Neutrophil (primary cell): Measurements from ENCODE around the gene PPFIBP1.

ENCODE experiments used
- H3K27ac ChIP-seq: fragments of 200-600 bp; sonication (generic); 2 replicates; pipeline ENCODE4 v1.5.1; 2016; ENCODE audit warnings: mild to moderate bottlenecking, moderate library complexity
- H3K27me3 ChIP-seq: fragments of 200-600 bp; sonication (generic); 2 replicates; pipeline ENCODE4 v1.6.0; 2016; ENCODE audit warnings: mild to moderate bottlenecking
- H3K36me3 ChIP-seq: fragments of 200-600 bp; sonication (generic); 2 replicates; pipeline ENCODE4 v1.5.1; 2017
- H3K4me1 ChIP-seq, 2 experiments: fragments of 200-600 bp in 1 of 2; sonication (generic) in 1 of 2; 1 replicate in 1 of 2; 2 replicates in 1 of 2; pipeline versions ENCODE4 v1.5.1 to v1.6.1; 2013 to 2016; ENCODE audit warnings: low read depth in 1 of 2, low read length in 1 of 2, mild to moderate bottlenecking in 1 of 2, moderate library complexity in 1 of 2; ENCODE audit not compliant: control insufficient read depth in 1 of 2, insufficient read depth in 1 of 2
- H3K4me3 ChIP-seq, 2 experiments: fragments of 200-600 bp in 1 of 2; sonication (generic) in 1 of 2; 1 replicate in 1 of 2; 2 replicates in 1 of 2; pipeline ENCODE4 v1.5.1; 2013 to 2016; ENCODE audit warnings: low read depth in 1 of 2, low read length in 1 of 2, mild to moderate bottlenecking in 1 of 2, moderate library complexity in 1 of 2
- H3K9me3 ChIP-seq: fragments of 200-600 bp; sonication (generic); 2 replicates; pipeline ENCODE4 v1.5.1; 2016
- CTCF ChIP-seq: fragments of 200-600 bp; sonication (generic); IDR thresholded peaks from 2 replicates; pipeline ENCODE4 v1.5.1; 2016; ENCODE audit warnings: antibody characterized with exemption

PPFIBP1 gene

GRCh38 chr12:27527512-27527911 is 3.5 kb downstream of the PPFIBP1 start:
- peaks cover 17 to 18% of the 10 kb centered on the region in 2 experiments for H3K4me1 ChIP-seq
- no peak overlapping the region for H3K4me3 ChIP-seq
- H3K9me3 ChIP-seq, result no peaks in the 10 kb centered on the region
- H3K36me3 ChIP-seq, result no peaks in the 10 kb centered on the region
- TF ChIP-seq CTCF, result no peak
- H3K27ac ChIP-seq, result no peak overlapping the region
- H3K27me3 ChIP-seq, result no peaks in the 10 kb centered on the region

GRCh38 chr12:27528788-27529187 is 4.8 kb downstream of the PPFIBP1 start:
- H3K4me1 ChIP-seq, result peaks cover 12% of the 10 kb centered on the region in 2 experiments
- H3K4me3 ChIP-seq, result no peak overlapping the region
- H3K27ac ChIP-seq, result no peak overlapping the region
- no peaks in the 10 kb centered on the region for H3K9me3 ChIP-seq
- no peaks in the 10 kb centered on the region for H3K36me3 ChIP-seq
- no peaks in the 10 kb centered on the region for H3K27me3 ChIP-seq
- no peak for TF ChIP-seq CTCF

DNA sequence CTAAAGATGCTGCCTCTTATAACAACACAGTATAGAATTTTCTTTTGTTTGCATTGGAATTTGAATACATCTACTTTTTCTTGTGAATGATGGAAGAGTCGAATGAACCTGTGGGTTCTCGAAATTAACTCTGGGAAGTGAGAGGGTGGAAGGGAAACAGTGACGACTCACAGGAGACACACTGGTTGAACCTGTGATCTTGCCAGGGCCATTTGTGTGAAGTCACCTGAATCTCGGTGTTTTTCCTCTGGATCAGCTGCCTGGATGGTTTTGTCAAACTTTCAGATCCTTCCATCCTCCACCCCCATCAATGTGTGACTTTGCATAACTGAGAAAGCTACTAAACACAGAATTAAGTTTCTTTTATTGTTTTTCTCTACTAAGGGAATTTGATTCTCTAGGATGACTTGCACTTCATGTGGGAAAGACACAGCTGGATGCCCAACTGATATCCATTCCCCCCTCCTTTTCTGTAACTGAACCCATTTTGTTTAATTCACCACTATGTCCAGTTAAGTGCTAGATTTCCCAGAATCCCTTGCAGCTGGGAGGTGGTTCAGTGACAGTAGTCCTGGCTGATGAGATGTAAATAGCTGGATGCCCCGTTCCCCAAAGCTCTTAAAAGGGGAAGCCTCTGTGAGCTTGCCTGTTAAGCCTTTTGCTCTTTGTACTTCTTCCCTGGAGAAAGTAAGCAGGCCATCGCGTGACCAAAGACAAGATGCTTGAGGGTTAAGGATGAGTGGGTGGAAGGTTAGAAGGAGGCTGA is 6.3 kb downstream of the PPFIBP1 start:
- Histone ChIP-seq H3K9me3 (no peaks in the 10 kb centered on the region), H3K27me3 (no peaks in the 10 kb centered on the region), H3K4me1 (peaks cover 2 to 8% of the 10 kb centered on the region in 2 experiments), H3K27ac (no peak overlapping the region), H3K4me3 (no peak overlapping the region), H3K36me3 (no peaks in the 10 kb centered on the region)
- no peak for TF ChIP-seq CTCF

DNA sequence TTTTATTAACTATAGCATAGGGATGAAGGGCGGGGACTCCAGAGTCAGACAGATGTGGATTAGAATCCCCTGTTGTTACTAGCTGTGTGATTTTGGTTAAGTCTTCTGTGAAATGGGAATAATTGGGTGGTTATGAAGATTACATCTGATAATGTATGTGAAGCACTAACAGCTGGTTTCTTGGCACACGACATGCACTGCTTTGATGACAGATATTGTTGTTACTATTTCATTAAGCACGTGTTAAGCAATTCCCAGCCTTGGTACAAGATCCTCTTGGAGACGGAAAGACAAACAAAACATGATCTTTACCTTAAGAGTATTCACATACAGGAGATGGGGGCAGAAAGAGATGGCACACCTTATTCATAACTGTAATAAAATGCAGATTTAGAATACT is 7.9 kb downstream of the PPFIBP1 start:
- H3K27ac ChIP-seq, result no peak overlapping the region
- H3K4me1 ChIP-seq, result peaks cover 11 to 20% of the 10 kb centered on the region in 2 experiments
- no peaks in the 10 kb centered on the region for H3K36me3 ChIP-seq
- H3K9me3 ChIP-seq, result no peaks in the 10 kb centered on the region
- no peak overlapping the region for H3K4me3 ChIP-seq
- H3K27me3 ChIP-seq, result no peaks in the 10 kb centered on the region
- no peak for TF ChIP-seq CTCF

DNA sequence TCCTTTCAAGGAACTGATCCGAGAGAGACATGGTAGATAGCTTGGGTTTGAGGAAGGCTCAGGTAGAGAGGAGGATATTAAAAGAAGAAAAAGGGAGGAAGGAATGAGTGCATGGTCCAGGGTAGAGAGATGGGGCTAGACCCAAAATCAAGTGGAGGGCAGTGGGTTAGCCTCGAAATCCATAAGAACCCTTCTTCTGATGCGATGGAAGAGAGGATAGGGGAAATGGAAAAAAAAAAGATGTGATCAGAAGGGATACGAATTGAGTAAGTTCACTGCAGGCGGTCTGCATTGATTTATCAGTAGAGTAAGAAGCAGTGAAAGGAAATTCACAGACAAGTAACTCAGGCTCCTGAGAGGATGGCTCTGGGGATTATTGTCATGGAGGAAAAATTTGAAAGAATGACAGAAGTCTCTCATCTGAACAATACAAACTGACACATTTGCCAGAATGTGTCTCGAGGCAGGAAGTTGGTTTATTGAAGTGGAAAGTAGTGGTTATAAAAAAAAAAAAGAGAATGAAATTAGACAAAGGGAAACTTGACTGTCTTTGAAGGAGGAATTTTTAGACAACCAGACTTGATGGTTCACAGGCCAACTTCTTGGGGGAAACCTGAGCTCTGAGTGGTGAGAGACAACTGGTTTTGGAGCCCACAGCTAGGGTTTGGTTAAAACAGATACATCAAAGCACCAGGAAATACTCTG is 10.2 kb downstream of the PPFIBP1 start:
- H3K4me3 ChIP-seq, result no peak overlapping the region
- TF ChIP-seq CTCF, result no peak
- no peaks in the 10 kb centered on the region for H3K9me3 ChIP-seq
- peaks cover 11 to 20% of the 10 kb centered on the region in 2 experiments for H3K4me1 ChIP-seq
- H3K36me3 ChIP-seq, result no peaks in the 10 kb centered on the region
- H3K27me3 ChIP-seq, result no peaks in the 10 kb centered on the region
- no peak overlapping the region for H3K27ac ChIP-seq
